NCI-H460 (cell line): Measurements from ENCODE around the gene SLC22A23. TPM values are rescaled to one million over a fixed set of nuclear protein-coding genes. Genes with fewer than 3 reads are reported as not detected.

Experiments
- DNase-seq: peaks from one replicate; pipeline ENCODE4 v3.0.0-alpha.2; 2016; ENCODE audit warnings: low read depth; ENCODE audit errors: extremely low read depth
- total RNA-seq: library from RNA; depleted of rRNA; stranded (reverse); fragments of >200 nt; shearing (Covaris generic); gene quantifications from 2 replicates; pipeline ENCODE4 v1.2.3, GENCODE V29; 2014

The SLC22A23 gene
- total RNA-seq, 1 experiment from 2014 or later, result 4.9 TPM

- no peak for DNase-seq
Measured at GRCh38 chr6:3291346-3291745, 165.5 kb downstream of the SLC22A23 start.

- no peak for DNase-seq
Measured at GRCh38 chr6:3290931-3291211, 166.0 kb downstream of the SLC22A23 start.

GRCh38 chr6:3290149-3290930, 166.5 kb downstream of the SLC22A23 start:
- no peak for DNase-seq

GRCh38 chr6:3289664-3290055, 167.2 kb downstream of the SLC22A23 start:
- DNase-seq, result no peak

GRCh38 chr6:3288711-3289663, 167.9 kb downstream of the SLC22A23 start:
- no peak for DNase-seq

- DNase-seq, result no peak
Measured at GRCh38 chr6:3287976-3288707, 168.7 kb downstream of the SLC22A23 start.

- no peak for DNase-seq
Measured at GRCh38 chr6:3287308-3287707, 169.5 kb downstream of the SLC22A23 start.

- no peak for DNase-seq
Measured at GRCh38 chr6:3286641-3287171, 170.1 kb downstream of the SLC22A23 start.

- DNase-seq, result no peak
Measured at GRCh38 chr6:3285732-3286131, 171.1 kb downstream of the SLC22A23 start.

- DNase-seq, result no peak
Measured at GRCh38 chr6:3285049-3285639, 171.7 kb downstream of the SLC22A23 start.

- DNase-seq, result no peak
Measured at GRCh38 chr6:3284436-3284876, 172.4 kb downstream of the SLC22A23 start.

GRCh38 chr6:3283641-3284435, 173.0 kb downstream of the SLC22A23 start:
- no peak for DNase-seq

GRCh38 chr6:3283241-3283640, 173.6 kb downstream of the SLC22A23 start:
- no peak for DNase-seq

GRCh38 chr6:3282476-3283236, 174.2 kb downstream of the SLC22A23 start:
- DNase-seq, result no peak

GRCh38 chr6:3281631-3282475, 175.0 kb downstream of the SLC22A23 start:
- DNase-seq, result no peak

GRCh38 chr6:3280866-3281465, 175.9 kb downstream of the SLC22A23 start:
- no peak for DNase-seq

- DNase-seq, result no peak
Measured at GRCh38 chr6:3280091-3280490, 176.8 kb downstream of the SLC22A23 start.

- DNase-seq, result no peak
Measured at GRCh38 chr6:3278691-3279090, 178.2 kb downstream of the SLC22A23 start.
